NCI-H1092 (cell line): Measurements from ENCODE around the gene FAM241A.
"Not testable (repeated sequence)": the region's sequence is repeated elsewhere in the genome, so short reads cannot be mapped to it uniquely, and the experiment has no call there.

Experiments used
- DNase-seq: peaks from one replicate; lab custom pipeline; 2025; lab: John Stamatoyannopoulos, UW

Gene FAM241A

DNA sequence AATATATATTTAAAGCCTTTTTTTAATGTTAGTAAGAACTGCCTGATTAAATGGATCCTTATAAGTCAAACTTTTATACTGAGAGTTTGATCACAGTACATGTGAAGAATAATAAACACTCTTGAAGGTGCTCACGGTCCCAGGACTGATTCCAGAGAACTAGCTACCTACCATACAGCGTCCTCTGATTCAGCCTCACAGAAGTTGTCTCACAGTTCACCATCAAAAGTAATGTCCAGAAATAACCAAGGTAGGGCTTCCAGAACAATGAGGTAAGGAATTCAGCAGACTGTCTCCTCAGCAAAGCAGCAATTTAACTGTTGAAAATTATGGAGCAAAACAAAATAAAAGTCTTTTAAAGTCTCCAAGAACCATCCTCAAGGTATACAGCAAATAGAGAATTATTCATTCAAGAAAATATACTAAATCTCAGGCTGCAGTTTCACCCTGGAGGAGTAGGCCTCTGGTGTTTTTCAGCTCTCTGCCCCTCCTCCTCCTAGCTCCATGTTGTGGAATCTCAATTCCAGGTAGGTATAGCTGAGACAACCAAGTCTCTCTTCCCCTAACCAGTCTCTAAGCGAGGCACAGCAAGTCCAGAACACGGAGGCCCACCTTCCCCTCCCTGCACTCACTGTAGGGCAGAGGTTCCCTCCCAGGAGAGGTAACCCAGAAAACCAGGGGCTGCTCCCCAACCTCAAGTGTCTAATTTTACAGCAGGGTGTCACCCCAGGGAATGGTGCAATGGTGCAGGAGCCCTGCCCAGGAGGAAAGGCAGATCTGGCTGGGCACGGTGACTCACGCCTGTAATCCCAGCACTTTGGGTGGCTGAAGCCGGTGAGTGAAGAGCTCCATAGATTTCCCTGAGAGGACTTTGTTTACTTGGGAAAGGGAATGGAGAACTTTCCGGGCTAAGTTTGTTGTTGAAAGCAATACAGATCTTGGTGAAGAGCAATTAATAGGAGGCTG is 28.6 kb downstream of the FAM241A start:
- DNase-seq: no peak

DNA sequence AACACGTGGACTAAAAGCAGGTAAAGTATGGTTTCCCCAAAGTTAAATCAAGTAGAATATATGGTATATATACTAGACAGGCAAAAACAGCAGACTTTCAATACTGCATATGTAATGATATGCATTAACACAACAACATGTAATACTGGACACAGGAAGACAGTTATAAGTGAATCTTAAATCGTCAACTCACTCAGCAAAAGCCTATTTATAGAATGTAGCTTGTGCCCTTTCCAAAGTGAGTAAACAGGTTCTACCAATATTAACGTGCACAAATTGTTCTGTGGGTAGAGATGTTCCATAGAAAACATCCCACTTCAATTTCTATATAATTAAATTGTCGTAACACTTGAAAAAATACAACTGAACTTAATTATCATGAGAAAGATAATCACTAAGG is 30.6 kb downstream of the FAM241A start:
- DNase-seq: no peak

DNA sequence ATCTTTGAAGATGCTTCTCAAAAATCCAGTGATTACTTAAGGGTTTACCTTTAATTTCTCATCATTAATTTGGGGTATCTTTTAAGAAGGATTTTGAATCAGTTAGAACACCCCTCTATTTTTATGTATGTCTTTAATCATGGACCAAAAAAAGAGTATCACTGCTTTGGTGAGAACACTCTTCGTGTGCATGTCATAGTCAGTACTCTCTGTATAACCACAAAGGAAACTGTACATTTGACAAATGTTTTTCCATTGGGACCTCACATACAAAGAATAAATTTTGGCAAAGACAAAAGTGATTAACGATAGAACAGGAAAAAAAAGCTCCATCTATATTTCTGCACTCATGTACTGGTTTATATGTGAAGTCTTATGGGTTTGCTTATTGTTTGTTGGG is 31.3 kb downstream of the FAM241A start:
- no peak for DNase-seq

DNA sequence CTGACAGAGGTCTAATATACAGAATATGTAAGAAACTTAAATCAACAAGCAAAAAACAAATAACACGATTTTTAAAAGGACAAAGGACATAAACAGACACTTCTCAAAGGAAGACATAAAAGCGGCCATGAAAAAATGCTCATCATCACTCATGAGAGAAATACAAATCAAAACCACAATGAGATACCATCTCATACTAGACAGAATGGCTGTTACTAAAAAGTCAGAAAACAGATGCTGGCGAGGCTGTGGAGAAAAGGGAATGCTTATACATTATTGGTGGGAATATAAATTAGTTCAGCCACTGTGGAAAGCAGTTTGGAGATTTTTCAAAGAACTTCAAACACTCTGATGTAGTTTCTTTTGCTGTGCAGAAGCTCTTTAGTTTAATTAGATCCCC is 33.5 kb downstream of the FAM241A start:
- not testable (repeated sequence) for DNase-seq

DNA sequence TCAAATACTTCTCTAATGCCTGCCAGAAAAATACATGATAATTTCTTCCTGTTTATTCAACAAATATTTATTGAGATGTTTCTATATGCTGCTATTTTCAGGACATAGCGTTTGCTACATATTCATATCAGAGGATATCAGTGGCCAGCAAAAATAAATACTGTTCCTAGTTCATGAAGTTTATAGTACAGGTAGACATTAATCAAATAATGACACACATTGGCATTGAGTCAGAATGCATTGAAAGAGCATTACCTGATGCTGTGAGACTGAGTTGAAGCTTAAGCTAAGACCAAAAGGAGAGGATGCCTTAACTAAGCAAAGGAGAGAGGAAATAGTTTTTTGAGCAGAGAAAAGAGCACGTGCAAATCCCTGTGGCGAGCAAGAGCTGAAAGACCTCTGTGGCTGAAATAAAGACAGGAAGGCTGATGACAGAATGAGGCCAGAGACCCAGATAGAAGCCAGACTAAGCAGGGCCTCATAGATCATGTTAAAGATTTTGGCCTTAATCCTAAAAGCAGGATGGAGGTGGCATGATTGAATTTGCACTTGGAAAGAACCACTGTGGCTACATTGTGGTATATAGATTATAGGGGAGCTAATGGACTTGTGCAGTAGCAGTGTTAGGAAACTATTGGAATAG is 36.2 kb downstream of the FAM241A start:
- no peak for DNase-seq

DNA sequence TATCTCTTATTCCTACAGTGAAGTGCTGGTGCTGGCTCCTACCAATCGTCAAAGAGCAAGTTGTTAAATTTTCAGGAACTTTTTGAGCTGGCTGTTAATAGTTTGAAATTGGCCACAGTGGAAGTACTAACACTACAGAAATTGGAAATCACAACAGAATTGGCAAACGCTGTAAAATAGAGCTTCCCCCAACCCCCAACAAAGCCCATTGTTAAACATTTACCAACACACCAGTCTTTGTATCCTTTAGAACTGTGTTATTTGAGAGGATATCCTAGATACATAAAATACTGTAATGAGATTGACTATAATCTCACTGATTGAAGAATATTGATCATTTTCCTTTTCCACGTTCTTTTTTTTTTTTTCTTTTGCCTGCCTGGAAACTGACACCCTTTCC is 37.4 kb downstream of the FAM241A start:
- no peak for DNase-seq

DNA sequence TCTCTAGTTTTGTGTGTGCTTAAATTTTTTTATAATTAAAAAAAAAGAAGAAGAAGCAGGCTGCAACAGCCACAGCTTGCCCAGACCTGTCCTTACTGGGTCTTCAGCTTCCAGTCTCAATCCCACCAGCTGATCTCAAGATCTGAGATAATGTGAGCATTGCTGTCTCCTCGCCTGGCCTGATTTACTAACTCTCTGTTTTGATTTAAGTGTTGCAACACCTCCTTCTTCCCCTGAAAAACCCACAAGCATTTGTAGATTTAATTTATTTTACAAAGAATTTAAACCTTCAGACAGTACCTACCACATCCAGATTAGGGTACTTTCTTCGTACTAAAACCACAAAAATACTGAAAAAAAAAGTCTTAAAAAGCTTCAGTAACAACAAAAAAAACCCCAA is 38.0 kb downstream of the FAM241A start:
- DNase-seq: no peak

DNA sequence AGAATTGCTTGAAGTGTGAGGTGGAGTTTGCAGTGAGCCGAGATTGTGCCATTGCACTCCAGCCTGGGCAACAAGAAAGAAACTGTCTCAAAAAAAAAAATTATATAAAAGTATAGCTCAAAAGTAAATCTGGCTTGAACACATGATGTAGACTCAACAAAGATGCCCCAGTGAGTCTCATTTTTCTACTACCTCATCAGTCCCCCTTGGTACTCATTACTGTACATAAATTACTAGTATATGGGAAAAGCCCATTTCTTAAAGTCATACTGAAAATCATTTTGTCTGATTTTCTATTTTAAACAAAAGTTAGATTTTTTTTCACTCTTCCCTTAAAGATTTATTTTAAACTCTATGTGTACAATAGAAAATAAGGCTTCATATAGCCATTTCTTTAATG is 39.2 kb downstream of the FAM241A start:
- DNase-seq: no peak

DNA sequence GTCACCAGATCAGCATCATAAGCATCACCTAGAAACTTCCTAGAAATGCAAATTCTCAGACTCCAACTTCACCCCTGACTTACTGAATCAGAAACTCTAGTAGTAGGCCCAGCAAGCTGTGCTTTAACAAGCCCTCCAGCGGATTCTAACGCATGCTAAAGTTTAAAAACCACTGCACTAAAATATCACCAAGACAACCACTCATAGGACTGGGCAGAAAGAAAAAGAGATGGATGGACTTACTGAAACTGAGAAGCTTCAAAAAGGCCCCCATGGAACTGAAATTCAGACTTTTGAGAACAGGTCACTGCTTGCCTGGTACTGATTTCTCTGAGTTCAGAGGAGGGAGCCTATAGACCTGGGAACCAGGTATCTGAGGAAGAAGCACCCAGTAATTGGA is 40.1 kb downstream of the FAM241A start:
- DNase-seq: no peak

DNA sequence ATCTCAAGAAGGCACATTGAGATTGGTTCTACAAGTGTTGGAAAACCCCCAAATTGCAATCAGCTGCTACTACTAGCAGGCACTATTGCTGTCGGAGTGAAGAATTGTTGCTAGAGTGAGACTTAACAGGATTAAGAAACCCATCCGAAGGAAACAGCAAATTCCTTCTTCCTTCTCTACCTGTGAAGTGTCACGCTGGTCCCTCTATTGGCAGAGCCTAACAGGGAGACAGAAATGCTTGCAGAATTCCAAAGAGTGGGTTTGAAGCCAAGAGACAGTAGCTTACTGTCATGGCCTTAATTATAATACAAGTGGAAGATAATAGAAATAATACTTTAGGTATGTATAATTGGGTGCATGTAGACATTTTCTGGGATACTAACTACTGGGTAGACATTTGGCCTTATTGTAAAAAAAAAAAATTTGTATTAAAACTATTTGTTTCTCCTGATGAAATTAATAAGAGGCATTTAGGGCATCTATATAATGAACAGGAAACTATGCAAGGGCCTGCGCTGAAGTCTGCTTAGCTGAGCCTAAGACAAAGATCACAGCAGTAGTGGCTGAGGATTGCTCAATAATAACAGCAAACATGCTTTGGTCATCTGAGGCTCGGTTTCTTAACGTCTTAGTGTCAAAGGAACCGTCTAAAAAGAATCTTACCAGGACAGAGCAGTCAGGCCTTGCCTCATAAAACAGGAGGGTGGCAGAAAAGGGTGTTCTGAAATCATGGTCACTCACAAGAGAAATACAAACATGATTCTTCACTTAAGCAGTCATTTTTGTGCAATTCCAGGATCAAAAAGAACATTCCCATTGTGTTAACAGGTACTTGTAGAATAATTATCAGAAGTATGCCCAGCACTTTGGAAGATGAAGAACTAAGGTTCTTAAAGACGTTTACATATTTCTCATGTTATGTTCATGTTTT is 40.8 kb downstream of the FAM241A start:
- DNase-seq: no peak

DNA sequence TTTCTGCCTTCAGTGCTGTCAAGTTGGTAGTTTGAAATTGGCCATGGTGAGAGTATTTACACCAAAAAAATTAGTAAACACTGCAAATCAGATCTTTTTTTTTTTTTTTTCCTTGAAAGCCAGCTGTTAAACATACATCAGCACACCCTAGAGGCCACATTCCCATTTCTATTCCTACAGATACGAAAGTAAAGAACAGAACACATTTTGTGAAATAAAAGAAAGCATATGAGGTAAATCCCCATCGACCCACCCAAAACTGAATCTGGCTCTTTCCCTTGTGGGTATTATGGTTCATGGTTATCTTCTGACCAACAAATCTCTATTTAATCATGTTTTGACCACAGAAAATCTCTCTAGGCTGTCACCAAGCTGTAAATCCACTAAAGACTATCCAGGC is 44.5 kb downstream of the FAM241A start:
- no peak for DNase-seq

DNA sequence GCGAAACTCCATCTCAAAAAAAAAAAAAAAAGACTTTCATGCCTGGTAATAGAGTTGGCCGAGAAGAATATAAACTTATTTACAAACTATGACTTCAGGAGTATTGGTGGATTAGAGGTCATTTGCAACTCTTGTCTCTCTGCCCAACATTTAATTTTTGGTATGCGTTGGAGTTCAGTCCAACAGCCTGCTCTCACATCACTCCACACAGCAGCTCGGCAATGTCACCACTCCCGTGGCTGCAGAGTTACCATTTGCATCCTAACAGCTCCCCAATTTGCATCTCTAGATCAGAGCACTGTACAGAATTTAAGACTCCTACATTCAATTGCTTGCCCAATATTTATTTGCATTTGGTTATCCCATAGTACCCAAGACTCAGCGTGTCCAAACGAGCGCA is 45.4 kb downstream of the FAM241A start:
- no peak for DNase-seq

DNA sequence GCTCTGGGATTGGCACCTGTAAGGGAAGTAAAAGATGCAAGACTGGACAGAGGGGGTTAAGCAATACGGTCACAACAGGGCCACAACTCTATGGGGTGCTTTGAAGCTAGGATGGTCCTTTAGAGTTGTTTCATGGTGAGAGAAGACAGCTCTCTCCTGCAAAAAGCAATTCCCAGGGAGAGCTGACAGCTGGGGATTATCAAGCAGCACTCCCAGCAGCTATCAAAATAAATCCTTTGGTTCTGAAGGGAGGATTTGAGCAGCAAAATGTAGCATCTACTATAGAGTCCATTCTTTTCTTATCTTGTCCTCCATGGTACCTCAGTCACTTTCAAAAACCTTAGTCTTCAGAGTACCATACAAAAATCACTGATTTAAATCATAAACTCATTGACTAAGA is 51.2 kb downstream of the FAM241A start:
- DNase-seq: no peak

DNA sequence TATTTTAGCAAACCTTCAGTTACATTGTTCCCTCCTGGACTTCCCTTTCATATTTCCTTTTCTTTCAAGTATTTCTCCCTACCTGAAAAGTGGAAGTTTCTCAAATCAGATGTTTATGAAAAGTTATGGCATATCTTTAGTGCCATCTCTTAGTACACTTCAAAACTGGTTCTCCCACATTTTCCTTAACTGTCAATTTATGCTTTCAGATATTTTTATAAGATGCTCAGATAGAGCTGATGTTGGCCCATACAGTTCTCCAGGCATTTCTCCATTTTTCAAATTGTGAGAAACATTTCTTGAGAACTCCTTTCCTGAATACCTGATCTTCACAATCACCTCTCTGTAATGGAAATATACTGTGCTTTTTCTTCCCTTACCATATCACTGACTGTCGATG is 53.8 kb downstream of the FAM241A start:
- no peak for DNase-seq

DNA sequence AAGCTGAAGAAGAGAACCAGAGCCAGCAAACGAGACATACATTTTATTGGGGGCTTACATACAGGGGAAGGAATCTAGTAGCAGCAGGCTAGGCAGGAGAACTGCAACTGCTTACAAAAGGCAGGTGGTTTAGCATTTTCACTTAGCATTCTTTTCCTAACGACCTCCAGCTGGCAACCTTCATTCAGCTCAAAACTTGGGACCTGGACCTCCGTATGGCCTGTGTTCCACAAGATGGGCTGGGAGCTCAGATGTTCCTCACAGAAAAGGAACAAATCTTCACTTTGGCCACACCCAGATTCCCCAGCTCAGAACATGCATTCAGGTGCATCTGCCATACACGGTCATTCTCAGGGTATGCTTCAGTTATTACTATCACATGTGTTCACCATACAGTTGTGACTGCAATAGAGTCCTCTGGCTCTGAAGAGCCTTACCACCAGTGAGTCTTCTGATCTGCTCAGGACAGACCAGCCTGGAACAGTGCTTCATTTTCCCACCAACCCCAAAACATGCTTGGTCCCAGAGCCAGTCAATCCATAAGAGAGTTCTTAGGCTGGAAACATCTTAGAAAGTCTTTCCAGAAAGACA is 56.8 kb downstream of the FAM241A start:
- no peak for DNase-seq

DNA sequence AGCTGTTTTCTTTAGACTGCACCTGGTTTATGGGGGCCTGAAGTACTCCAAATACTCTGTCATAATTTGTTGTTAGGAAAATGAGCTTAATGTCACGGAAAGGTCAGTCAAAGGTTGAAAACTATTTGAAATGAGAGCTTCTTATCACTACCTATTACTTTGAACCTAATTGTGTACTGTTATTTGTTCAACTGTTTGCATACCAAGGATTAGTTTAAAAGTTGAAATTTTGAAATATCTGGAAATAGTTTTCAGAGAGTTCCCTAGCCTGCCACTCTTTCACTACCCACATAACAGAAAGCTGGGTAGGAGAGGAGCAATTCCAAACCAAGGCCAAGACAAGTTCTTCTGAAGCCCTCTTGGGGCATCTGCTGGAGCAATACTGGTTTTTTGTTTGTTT is 58.3 kb downstream of the FAM241A start:
- DNase-seq: no peak

DNA sequence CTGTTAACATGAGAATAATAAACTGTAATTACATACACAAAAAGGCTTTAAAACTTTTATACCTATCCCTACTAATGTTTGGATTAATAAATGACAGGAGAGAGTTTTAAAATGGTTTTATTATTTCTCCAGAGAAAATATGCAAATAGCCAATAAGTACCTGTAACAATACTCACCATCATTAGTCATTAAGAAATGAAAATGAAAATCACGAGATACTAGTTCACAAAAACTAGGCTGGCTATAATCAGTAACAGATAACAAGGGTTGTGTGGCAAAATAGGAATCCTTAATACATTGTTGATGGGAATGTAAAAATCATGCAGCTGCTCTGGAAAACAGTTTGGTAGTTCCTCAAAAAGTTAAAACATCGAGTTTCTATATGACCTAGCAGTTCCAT is 61.2 kb downstream of the FAM241A start:
- DNase-seq: no peak

DNA sequence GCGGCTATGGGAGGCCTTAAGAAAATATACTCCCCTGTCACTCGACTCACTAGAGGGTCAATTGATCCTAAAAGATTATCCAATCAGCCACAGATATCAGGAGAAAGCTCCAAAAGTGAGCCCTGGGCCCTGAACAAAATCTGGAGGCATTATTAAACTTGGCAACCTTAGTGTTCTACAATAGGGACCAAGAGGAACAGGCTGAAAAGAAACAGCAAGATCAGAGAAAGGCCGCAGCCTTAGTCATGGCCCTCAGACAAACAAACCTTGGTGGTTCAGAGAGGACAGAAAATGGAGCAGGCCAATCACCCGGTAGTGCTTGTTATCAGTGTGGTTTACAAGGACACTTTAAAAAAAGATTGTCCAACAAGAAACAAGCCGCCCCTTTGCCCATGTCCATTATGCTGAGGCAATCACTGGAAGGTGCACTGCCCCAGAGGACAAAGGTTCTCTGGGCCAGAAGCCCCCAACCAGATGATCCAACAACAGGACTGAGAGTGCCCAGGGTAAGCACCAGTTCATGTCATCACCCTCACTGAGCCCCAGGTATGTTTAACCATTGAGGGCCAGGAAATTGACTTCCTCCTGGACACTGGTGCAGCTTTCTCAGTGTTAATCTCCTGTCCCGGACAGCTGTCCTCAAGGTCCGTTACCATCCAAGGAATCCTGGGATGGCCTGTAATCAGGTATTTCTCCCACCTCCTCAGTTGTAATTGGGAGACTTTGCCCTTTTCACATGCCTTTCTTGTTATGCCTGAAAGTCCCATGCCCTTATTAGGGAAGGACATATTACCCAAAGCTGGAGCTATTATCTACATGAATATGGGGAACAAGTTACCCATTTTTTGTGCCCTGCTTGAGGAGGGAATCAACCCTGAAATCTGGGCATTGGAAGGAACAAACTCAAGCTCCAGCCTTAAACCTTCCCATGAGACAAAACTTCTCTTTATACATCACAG is 63.2 kb downstream of the FAM241A start:
- DNase-seq: not testable (repeated sequence)

DNA sequence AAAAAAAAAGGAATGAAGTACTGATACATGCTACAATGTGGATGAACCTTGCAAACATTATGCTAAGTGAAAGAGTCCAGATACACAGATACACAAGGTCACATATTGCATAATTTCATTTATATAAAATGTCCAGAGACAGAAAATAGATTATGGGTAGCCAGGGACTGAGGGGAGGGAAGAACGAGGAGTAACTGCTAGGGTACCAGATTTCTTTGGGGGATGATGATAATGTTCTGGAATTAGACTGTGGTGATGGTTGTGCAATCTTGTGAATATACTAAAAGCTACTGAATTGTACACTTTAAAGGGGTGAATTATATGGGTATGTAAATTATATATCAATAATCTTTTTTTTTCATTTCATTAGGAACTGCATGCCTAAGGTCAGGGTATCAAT is 65.5 kb downstream of the FAM241A start:
- DNase-seq: no peak

DNA sequence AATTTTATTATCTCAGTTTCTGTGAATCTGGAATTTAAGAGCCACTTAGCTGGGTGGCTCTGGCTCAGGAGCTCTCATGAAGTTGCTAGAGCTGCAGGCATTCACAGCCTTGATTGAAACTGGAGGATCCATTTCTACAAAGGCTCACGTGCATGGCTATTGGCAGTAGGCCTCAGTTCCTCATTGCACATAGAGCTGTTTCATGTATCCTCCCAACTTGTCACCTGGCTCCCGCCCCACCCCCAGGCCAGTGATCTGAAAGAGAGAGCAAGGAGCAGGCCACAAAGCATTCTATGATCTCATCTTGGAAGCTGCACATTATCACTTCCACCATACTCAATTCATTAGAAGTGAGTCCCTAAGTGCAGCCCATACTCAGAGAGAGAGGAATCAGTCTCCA is 67.8 kb downstream of the FAM241A start:
- no peak for DNase-seq

DNA sequence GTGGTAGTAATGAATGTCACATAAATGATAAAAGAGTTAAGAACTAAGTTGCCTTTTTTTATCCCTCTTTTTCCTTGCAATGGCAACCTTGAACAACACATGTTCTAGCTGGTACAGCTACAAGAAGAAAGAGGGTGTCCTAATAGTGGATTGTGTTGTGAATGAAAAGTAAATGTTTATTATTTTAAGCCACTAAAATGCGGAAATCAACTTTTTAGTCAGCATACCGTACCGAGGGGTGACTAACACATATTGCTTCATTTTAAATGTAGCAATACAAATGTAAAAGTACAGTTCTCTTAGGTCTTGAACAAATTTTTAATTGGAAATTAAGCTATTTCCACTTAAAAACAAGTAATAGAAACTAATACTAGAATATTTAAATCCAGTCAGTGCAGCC is 68.6 kb downstream of the FAM241A start:
- DNase-seq: no peak
